HG03342 (cell line): ENCODE measurements around the gene LAMC1.

Source experiments
- ATAC-seq: cut with Tn5 transposase; IDR thresholded peaks from one replicate; pipeline ENCODE4 v1.9.1; 2021; ENCODE audit warnings: mild to moderate bottlenecking, moderate library complexity; ENCODE audit not compliant: unreplicated experiment

LAMC1 gene

GRCh38 chr1:183019860-183020259 lies 3.4 kb upstream of the LAMC1 start:
- ATAC-seq: no peak

- no peak for ATAC-seq
Measured at GRCh38 chr1:183021405-183022201, 1.6 kb upstream of the LAMC1 start.

GRCh38 chr1:183022202-183023145 lies 746 bp upstream of the LAMC1 start:
- peak; percentile 42 for ATAC-seq

GRCh38 chr1:183023601-183024316 lies 539 bp downstream of the LAMC1 start:
- ATAC-seq: peak; percentile 63

DNA sequence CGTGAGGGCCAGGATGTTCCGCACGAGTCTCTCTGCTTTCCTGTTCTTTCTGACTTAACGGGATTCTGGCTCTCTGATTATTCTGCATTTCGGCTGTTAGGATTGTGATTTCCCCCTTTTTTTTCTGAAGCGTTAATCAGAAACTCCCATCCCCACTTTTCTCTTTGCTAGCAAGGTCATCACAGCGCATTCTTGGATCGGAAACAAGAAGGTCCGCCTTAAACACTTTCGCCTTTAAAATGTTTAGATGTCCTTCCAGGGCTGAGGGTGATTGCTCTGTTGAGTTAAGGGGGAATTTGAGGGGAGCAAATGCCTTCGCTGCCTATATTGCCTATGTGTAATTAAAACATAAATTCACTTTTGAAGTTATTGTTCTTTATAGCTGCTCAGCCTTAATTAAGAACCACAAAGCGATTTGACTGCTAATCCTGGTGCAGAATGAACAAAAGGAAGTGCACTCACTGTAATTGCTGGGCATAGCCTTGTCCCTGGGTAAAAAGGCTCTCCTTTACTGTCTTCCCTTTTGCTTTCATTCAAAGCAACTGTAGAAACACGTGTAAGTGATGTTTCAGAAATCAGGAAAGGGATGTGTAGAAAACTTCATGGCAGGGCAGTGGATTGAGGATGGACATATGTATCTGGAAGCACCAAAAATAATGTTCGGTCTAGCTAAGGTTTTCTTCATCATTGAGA lies 1.2 kb downstream of the LAMC1 start:
- no peak for ATAC-seq

GRCh38 chr1:183025010-183025337 lies 1.8 kb downstream of the LAMC1 start:
- no peak for ATAC-seq

GRCh38 chr1:183025782-183026774 lies 2.9 kb downstream of the LAMC1 start:
- ATAC-seq: peak; percentile 28

DNA sequence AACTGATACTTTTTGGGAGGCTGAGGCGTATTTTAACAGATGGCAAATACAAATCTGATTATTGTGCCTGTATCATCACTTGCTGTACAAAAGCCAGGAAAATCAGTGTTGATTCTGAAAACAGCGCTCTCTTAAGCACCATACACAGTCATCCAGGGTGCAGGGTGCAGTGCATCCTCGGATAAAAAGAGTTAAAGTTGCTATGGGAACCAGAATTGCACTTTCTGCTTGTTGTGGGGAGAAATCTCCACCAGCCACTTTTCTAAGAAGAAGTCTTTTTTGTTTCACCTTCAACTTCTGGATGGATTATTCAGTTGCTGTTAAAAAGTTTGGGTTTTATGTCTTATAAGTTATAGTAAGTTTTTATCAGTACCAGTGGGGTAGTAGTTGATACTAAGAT lies 3.8 kb downstream of the LAMC1 start:
- no peak for ATAC-seq

DNA sequence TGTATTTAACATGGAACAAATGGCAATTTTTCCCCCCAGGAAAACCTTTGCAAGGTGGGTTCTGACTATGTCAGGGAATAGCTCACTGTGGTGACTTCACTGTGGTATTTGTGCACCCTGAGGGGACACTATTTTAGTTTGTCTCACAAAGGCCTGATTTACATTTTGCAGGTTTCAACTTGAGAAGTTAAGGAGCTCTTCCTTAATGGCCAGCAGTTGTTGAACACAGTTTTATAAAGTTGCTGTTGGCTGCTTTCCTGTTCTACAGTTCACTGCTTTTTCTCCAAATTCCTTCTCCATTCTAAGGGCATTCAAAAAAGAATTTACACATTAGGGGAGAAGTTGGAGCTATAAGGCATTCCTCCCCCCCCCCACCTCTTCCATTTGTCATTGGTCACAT lies 4.6 kb downstream of the LAMC1 start:
- no peak for ATAC-seq

GRCh38 chr1:183029591-183030000 lies 6.4 kb downstream of the LAMC1 start:
- no peak for ATAC-seq

DNA sequence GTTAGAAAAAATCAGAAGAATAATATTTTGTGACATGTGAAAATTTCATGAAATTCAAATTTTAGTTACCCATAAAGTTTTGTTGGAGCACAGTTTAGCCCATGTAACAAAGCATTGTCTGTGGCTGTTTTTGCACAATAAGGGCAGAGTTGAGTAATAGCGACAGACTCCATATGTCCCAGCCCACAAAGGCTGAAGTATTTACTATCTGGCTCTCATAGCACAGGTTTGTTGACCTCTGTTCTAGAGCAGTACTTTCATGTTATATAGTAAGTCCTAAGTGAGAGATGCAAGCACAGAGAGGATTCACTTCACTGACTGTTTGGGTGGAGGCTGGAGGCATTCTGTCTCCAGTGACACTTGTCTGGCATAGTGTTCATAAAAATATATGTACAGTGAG lies 6.8 kb downstream of the LAMC1 start:
- ATAC-seq: no peak

DNA sequence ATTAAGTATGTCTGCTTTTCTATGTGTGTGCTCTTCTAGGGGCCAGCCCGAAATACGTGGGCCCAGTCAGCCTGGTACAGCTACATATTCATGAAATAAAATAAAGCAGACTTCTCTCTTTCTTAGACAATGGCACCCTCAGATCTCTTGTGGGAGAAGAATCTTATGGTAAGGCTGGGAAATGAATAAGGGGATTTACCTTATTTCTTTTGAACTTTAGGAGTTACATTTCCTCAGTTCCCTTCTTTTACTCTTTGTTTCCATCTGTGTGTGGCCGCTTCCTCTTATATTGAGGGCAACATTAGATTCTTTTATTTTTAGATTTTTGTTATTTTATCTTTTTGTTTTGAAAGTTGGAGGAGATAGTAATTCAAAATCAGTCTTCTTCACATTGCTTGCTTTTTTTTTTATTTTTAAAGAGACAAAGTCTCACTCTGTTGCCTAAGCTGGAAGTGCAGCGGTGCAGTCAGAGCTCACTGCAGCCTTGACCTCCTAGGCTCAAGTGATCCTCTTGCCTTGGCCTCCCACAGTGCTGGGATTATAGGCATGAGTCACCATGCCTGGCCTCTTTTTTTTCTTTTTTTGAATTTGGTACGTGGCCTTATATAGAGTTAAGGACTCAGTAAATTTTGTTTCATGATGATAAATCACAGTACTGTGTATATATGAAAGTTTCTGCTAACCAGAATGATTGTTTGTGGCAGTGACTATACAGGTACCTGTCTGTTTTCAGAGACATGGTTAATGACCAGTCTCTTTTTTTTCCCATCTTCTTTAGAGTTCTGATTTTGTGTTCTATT lies 9.1 kb downstream of the LAMC1 start:
- ATAC-seq: no peak

DNA sequence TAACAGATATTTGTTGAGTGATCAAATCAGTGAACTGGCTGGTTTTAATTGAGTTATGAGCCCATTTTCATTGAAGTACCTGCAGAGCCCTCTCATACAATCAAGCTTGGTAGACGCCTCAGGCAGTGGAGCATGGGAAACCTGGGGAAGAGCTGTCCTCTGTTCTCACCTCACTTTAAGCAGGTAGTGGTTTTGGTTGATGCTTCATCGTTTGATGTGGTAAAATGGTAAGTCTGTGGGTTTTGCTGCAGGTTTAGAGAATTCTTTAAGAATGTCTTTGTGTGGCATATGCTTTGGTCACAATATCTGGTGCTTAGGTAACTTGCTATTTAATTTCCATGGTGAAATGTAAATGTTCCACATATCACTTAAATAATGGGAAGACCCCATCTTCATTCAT lies 10.0 kb downstream of the LAMC1 start:
- ATAC-seq: no peak

DNA sequence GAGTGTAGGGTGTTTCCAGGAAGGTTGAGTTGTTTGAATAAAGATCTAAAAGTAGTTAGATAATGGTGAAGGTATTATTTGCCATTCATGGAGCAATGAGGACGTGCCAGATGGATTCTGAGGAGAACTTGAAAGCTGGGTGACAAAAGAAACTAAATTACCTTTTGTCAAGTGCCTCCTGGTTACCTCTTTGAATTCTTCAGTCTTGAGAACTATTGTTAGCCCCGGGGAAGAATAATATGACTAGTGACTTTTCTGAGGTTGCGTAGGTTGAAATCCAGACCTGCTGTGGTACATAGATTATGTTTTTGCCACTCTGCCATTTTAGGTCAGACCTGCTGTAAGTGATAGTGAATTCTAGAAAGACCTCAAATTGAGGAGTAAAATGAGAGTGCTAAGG lies 11.5 kb downstream of the LAMC1 start:
- no peak for ATAC-seq

GRCh38 chr1:183038333-183038866 lies 15.2 kb downstream of the LAMC1 start:
- no peak for ATAC-seq

- ATAC-seq: no peak
Measured at GRCh38 chr1:183038913-183039312, 15.7 kb downstream of the LAMC1 start.

DNA sequence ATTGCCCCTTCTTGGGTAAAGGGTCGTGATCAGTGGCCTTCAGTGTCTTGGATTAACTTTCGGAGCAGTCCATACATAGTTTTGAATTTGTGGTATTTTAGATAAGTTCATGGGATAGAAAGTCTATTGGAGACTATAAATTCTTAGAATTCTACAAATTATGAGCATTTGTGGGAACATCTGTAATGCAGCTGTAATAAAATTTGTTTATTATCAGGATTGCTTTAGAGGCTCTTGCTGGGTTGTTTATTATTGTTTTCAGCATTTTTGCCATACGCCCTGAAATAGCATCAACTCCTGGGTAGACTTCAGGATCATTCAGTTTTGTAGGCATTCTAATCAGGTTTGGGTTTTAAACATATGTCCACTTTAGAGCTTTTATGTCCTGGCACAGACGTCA lies 16.1 kb downstream of the LAMC1 start:
- no peak for ATAC-seq

DNA sequence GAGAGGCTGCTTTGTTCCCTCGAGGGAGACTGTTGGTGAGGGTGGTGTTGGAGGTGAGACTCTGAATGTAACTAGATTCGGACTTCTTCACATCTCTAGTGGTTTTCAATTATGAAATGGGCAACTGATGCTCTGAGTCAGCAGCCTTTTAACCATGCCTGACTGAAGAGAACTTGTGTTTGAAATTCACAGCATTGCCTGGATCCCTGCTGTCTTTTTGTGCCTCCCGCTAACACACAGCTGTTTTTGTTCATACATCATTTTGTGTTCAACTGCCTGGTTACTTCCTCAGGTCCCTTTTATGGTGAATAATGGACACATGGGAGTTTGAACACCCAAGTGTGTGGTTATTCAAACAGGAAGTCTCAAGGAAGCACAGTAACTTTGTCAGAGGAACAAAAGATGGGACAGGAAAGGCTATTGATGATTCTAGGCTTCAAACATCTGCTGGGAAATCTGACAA lies 16.8 kb downstream of the LAMC1 start:
- ATAC-seq: peak; percentile 49
